HUES48 (cell line): Measurements from ENCODE around the gene CCDC91.

Source experiments
- H3K27ac ChIP-seq: one replicate; pipeline ENCODE4 v1.7.0; 2013; ENCODE audit warnings: low read depth, low read length, inconsistent platforms
- H3K27me3 ChIP-seq: 2 replicates; pipeline ENCODE4 v1.6.1; 2013; ENCODE audit warnings: mild to moderate bottlenecking, low read length; ENCODE audit not compliant: control insufficient read depth, insufficient read depth
- H3K36me3 ChIP-seq: 2 replicates; pipeline ENCODE4 v1.6.1; 2013; ENCODE audit warnings: low read length; ENCODE audit not compliant: control insufficient read depth, insufficient read depth
- H3K4me1 ChIP-seq: 2 replicates; pipeline ENCODE4 v1.6.1; 2013; ENCODE audit warnings: mild to moderate bottlenecking, low read length; ENCODE audit not compliant: control insufficient read depth, insufficient read depth
- H3K4me3 ChIP-seq: 2 replicates; pipeline ENCODE4 v1.5.1; 2013; ENCODE audit warnings: mild to moderate bottlenecking, low read depth, low read length
- H3K9ac ChIP-seq: 2 replicates; pipeline ENCODE4 v1.6.1; 2013; ENCODE audit warnings: mild to moderate bottlenecking, low read depth, low read length, moderate library complexity
- H3K9me3 ChIP-seq: 2 replicates; pipeline ENCODE4 v1.6.1; 2013; ENCODE audit warnings: low read length; ENCODE audit not compliant: control insufficient read depth, insufficient read depth

CCDC91 gene

GRCh38 chr12:28486521-28486920 is 296.3 kb downstream of the CCDC91 start:
- Histone ChIP-seq H3K36me3 (no peaks in the 10 kb centered on the region), H3K4me3 (no peak overlapping the region)

GRCh38 chr12:28489246-28489645 is 299.0 kb downstream of the CCDC91 start:
- Histone ChIP-seq H3K4me3 (no peak overlapping the region), H3K9ac (no peak overlapping the region), H3K27ac (no peak overlapping the region), H3K9me3 (no peaks in the 10 kb centered on the region), H3K36me3 (no peaks in the 10 kb centered on the region), H3K4me1 (peaks cover 30% of the 10 kb centered on the region), H3K27me3 (no peaks in the 10 kb centered on the region)

More at GRCh38 chr12:28486521-28486920, 296.3 kb downstream of the CCDC91 start:
- Histone ChIP-seq H3K9me3 (no peaks in the 10 kb centered on the region), H3K27me3 (no peaks in the 10 kb centered on the region), H3K4me1 (peaks cover 30% of the 10 kb centered on the region), H3K9ac (no peak overlapping the region), H3K27ac (peak overlapping the region; percentile 69)

GRCh38 chr12:28497889-28498411 is 307.7 kb downstream of the CCDC91 start:
- H3K27ac ChIP-seq: no peak overlapping the region
- no peak overlapping the region for H3K4me3 ChIP-seq
- H3K9ac ChIP-seq: no peak overlapping the region
- H3K27me3 ChIP-seq: no peaks in the 10 kb centered on the region
- H3K4me1 ChIP-seq: peaks cover 12% of the 10 kb centered on the region
- no peaks in the 10 kb centered on the region for H3K36me3 ChIP-seq
- H3K9me3 ChIP-seq: no peaks in the 10 kb centered on the region

- peaks cover 12% of the 10 kb centered on the region for H3K4me1 ChIP-seq
- no peak overlapping the region for H3K4me3 ChIP-seq
- no peaks in the 10 kb centered on the region for H3K36me3 ChIP-seq
- H3K27ac ChIP-seq: no peak overlapping the region
- no peak overlapping the region for H3K9ac ChIP-seq
- no peaks in the 10 kb centered on the region for H3K9me3 ChIP-seq
- no peaks in the 10 kb centered on the region for H3K27me3 ChIP-seq
These were observed 308.6 kb downstream of the CCDC91 start for GRCh38 chr12:28498850-28499249.

- Histone ChIP-seq H3K4me3 (no peak overlapping the region), H3K4me1 (peaks cover 9% of the 10 kb centered on the region), H3K9me3 (no peaks in the 10 kb centered on the region), H3K9ac (no peak overlapping the region), H3K36me3 (no peaks in the 10 kb centered on the region), H3K27me3 (no peaks in the 10 kb centered on the region), H3K27ac (no peak overlapping the region)
These were observed 310.2 kb downstream of the CCDC91 start for GRCh38 chr12:28500373-28501024.

DNA sequence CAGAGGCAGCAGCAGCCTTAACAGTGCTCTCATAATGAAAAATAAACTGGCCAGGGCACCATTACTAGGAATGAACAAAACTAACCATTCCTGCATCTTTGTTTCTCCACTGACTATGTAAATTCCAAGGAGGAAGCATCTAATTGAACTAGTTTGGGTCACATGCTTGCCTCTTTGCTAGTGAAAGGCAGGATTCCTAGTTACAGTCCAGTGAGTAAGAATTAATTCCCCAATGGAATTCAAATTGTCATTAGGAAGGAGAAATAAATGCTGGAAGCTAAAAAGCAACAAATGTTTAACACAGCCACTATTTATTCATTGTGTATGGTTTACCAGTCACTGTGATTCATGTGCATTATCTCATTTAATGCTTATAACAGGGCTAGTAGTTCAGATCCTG is 316.0 kb downstream of the CCDC91 start:
- Histone ChIP-seq H3K9ac (no peak overlapping the region), H3K36me3 (no peaks in the 10 kb centered on the region), H3K27ac (no peak overlapping the region), H3K27me3 (no peaks in the 10 kb centered on the region), H3K4me3 (no peak overlapping the region), H3K4me1 (peaks cover 13% of the 10 kb centered on the region), H3K9me3 (no peaks in the 10 kb centered on the region)

DNA sequence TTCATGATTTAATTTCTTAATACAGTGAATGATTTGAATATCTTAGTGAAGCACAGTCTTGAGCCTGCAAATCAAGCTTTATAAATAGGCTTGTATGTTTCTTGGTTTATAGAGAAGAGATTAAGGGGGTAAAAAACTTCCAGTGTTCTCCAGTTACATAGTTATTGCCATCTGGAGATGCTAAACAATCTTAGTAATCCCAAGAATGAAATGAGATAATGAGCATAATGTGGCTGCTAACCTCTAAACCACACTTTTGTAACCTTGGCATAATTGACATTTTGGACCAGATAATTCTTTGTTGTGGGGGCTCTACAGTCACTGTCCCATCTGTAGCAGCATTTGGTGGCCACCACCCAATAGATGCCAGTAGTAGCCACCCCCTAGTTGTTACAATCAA is 316.8 kb downstream of the CCDC91 start:
- no peak overlapping the region for H3K9ac ChIP-seq
- H3K4me3 ChIP-seq: no peak overlapping the region
- no peak overlapping the region for H3K27ac ChIP-seq
- no peaks in the 10 kb centered on the region for H3K9me3 ChIP-seq
- H3K27me3 ChIP-seq: no peaks in the 10 kb centered on the region
- H3K4me1 ChIP-seq: peaks cover 17% of the 10 kb centered on the region
- no peaks in the 10 kb centered on the region for H3K36me3 ChIP-seq

DNA sequence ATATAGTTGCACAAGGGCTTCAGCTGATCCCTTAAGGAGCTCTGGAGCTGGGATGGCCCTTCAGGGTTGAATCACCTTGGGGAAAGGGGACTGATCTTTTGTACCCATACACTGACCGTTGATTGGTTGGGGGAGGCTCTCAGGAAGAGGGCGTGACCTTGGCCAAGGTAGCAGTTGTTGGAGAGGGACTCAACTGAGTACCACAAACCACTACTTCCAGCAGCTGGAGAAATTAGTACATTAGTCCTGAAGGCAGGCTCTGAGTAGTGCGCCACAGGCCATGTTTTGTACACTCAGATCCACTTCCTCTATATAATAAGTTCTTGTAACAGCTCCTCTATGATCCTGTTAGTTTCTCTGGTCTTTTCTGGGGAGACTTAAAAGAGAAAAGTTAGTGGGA is 317.6 kb downstream of the CCDC91 start:
- Histone ChIP-seq H3K36me3 (no peaks in the 10 kb centered on the region), H3K4me3 (no peak overlapping the region), H3K4me1 (peaks cover 17% of the 10 kb centered on the region), H3K9ac (no peak overlapping the region), H3K27ac (no peak overlapping the region), H3K9me3 (no peaks in the 10 kb centered on the region), H3K27me3 (no peaks in the 10 kb centered on the region)

DNA sequence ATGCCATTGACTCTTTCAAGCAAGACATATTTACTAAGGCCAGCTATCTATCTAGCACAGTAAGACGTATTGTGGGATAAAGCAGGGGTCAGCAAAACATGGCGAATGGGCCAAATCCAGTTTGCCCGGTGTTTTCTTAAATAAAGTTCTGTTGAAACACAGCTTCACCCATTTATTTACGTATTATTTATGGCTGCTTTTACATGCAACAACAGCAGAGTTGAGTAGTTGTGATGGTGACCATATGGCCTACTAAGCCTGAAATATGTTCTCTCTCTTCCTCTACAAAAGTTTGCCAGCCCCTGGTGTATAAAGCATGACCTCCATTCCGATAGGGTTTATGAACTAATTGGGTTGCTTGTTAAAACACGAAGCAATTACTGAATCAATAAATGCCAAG is 322.1 kb downstream of the CCDC91 start:
- Histone ChIP-seq H3K9me3 (no peaks in the 10 kb centered on the region), H3K9ac (no peak overlapping the region), H3K27ac (no peak overlapping the region), H3K36me3 (no peaks in the 10 kb centered on the region), H3K4me1 (peaks cover 4% of the 10 kb centered on the region; the same call in 1 of the 2 replicates), H3K4me3 (no peak overlapping the region), H3K27me3 (no peaks in the 10 kb centered on the region)

GRCh38 chr12:28512876-28513275 is 322.6 kb downstream of the CCDC91 start:
- H3K9me3 ChIP-seq: no peaks in the 10 kb centered on the region
- no peak overlapping the region for H3K4me3 ChIP-seq
- no peak overlapping the region for H3K9ac ChIP-seq
- H3K36me3 ChIP-seq: no peaks in the 10 kb centered on the region
- H3K27me3 ChIP-seq: no peaks in the 10 kb centered on the region
- peaks cover 4% of the 10 kb centered on the region; the same call in 1 of the 2 replicates for H3K4me1 ChIP-seq
- no peak overlapping the region for H3K27ac ChIP-seq

DNA sequence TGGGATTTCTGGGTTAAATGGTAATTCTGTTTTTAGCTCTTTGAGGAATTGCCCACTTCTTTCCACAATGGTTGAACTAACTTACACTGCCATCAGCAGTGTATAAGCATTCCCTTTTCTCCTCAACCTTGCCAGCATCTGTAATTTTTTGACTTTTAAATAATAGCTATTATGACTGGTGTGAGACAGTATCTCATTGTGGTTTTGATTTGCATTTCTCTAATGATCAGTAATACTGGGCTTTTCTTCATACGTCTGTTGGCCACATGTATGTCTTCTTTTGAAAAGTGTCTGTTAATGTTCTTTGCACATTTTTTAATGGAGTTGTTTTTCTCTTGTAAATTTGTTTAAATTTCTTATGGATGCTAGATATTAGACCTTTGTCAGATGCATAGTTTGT is 323.7 kb downstream of the CCDC91 start:
- H3K27me3 ChIP-seq: no peaks in the 10 kb centered on the region
- H3K9me3 ChIP-seq: no peaks in the 10 kb centered on the region
- H3K27ac ChIP-seq: no peak overlapping the region
- peaks cover 4% of the 10 kb centered on the region; the same call in 1 of the 2 replicates for H3K4me1 ChIP-seq
- no peak overlapping the region for H3K9ac ChIP-seq
- H3K36me3 ChIP-seq: no peaks in the 10 kb centered on the region
- no peak overlapping the region for H3K4me3 ChIP-seq
